Measurements from ENCODE around the gene COA1. TPM values are rescaled to one million over a fixed set of nuclear protein-coding genes. Genes with fewer than 3 reads are reported as not detected.

Gene COA1, protein sequence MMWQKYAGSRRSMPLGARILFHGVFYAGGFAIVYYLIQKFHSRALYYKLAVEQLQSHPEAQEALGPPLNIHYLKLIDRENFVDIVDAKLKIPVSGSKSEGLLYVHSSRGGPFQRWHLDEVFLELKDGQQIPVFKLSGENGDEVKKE
- total RNA-seq = 35.4 and 35.8 TPM in 2 replicates

DNA sequence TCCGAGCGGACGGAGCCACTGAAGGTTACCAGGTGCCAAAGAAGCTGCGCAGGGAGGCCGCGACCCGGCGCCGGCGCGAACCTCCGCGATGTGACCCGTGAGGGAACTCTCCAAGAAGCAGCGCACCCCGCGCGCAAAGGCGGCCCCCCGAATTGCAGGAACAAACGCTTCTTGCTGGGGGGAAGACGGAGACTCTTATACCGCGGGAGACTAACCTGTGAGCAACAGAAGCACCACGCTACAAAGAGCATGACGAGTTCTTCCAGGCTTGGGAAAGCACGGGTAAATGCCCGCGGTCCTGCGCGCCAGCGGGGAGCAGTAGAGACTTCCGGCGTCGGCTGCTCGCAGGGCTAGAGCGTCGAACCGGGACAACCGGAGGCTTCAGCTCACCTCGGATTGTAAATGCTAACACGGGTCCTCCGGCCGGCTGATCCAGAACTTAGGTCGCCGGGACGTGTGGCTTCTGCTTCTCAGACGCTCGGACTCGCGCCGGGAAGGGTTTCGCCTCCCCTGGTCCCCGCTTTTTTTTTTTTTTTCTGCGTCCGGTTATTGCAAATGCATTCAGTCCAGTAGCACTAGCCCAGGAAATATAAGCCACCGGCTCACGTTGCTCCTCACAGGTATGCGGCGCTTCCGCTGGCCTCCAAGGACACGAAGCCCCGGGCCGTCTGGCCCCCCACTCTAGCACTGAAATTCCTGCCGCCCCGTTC, at the start of gene COA1:
Gene COA1 (minus strand): TSS at position 310 of the 710 bp plus-strand sequence. CDS start 80,909 bp downstream, outside the sequence.

DNA sequence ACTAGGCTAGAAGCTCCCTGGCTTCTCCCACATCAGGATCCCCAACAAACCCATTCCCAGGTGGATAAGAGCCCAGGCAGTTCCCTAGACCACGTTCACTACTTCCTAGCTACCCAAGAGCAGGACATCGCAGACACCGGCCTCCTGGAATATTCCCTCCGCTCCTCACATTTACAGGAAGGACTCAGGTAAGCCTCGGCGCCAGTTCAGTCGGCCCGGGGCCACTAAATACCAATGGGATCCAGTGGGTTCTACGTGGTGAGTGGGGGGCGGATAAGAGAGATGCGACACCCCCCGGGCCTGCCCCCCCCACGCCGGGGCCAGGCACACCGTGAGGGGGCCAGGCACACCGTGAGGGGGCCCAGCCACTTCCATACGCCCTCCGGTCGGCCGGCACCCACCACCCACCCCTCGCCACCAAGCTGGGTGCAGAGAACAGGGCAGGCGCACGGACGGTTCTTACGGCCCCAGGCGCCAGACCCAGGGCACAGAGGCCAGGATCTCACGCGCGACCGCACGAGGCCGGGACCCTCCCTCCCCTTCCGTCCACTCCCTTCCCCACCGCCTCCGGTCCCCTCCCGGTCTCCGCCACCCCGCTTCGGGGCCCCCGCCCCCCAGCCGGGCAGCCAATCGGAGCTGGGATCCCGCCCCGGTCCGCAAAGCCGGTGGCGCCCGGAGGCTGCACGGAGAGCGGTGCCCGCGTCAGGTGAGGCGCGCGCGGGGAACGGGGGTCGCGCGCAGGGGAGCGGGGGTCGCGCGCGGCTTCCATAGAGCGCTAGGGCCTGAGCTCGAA, 28.9 kb upstream of the COA1 start, which contains the start of gene BLVRA:
Gene BLVRA (plus strand): TSS at position 652 of the 793 bp plus-strand sequence. CDS start 12,479 bp downstream, outside the sequence.

Other genes with a start within 250 kb of the COA1 start
- gene STK17A, start 146.4 kb downstream of the COA1 start, total RNA-seq = 124 and 125 TPM in 2 replicates
- gene BLVRA, start 29.2 kb upstream of the COA1 start, total RNA-seq = 35.6 and 35.8 TPM in 2 replicates
- gene MRPS24, start 140.0 kb upstream of the COA1 start, total RNA-seq = 53.5 and 58.4 TPM in 2 replicates
- 30.0 and 32.1 TPM in 2 replicates for gene URGCP, start 177.1 kb upstream of the COA1 start, total RNA-seq
- 11.3 and 12.0 TPM in 2 replicates for gene UBE2D4, start 196.9 kb upstream of the COA1 start, total RNA-seq

All from aortic smooth muscle cell (primary cell).